Activated CD8-positive, alpha-beta memory T cell treated with anti-CD3 and anti-CD28 coated beads for 1 hour (primary cell): ENCODE measurements around the gene NKAIN2.
"Not testable (repeated sequence)": the region's sequence is repeated elsewhere in the genome, so short reads cannot be mapped to it uniquely, and the experiment has no call there.

Source experiments
- DNase-seq, 2 donors: peaks; one replicate each; pipeline ENCODE4 v3.0.0-alpha.2; 2020; ENCODE audit warnings: low read depth in 1 of 2; ENCODE audit errors: extremely low read depth in 1 of 2

The NKAIN2 gene

GRCh38 chr6:124660185-124660584, 856.5 kb downstream of the NKAIN2 start:
- no peak for DNase-seq

GRCh38 chr6:124661097-124661661, 857.5 kb downstream of the NKAIN2 start:
- no peak for DNase-seq

DNA sequence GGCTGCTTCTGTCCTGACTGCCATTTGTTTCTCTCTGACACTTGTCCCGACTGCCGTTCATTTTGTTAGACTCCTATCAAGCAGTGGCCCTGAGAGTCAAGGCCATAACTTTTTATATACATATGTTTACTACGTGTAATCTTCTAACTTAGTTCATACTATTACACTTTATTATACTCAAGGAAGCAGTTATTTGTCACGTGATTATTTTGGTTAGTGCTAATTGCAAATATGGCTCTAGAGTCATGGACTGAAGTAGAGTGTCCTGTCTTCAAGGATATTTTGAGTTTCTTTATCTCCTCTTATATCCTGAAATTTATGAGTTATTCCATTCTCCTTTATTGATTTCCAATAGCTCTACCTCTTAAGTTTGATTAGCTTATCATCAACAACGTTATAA, 864.4 kb downstream of the NKAIN2 start:
- no peak for DNase-seq

- no peak for DNase-seq
These were observed 866.2 kb downstream of the NKAIN2 start for GRCh38 chr6:124669713-124670480.

DNA sequence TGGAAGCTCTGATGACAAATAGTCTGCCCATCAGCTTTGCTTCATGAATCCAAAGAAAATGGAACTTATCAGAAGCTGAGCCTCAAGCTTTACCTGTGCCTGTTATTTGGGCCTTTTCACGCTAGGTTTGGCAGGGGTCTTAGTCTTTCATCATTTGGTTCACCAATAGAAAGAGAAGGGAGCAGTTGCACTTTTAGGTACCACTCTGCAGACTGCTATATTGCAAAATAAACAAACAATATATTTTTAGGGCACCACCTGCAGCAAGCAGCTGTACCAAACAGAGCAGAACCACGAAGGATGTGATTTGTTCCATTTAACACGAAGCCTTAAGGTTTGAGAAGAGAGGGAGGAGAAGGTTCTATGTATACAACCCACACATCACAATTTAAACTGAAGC, 867.1 kb downstream of the NKAIN2 start:
- no peak for DNase-seq

GRCh38 chr6:124671324-124671723, 867.7 kb downstream of the NKAIN2 start:
- no peak for DNase-seq

GRCh38 chr6:124674042-124674441, 870.4 kb downstream of the NKAIN2 start:
- DNase-seq, result no peak

DNA sequence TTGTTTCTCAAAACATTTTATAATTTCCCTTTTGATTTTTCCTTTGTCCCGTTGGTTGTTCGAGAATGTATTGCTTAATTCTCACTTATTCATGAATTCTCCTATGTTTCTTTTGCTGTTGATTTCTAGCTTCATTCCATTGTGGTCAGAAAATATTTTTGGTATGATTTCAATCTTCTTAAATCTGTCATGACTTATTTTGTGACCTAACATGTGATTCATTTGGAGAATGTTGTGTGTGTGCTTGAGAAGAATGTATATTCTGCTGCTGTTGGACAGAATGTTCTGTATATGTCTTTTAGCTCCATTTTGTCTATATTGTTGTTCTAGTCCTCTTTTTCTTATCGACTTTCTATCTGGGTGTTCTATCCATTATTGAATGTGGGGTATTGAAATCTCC, 872.4 kb downstream of the NKAIN2 start:
- DNase-seq, result no peak

GRCh38 chr6:124677874-124678273, 874.2 kb downstream of the NKAIN2 start:
- DNase-seq, result no peak

- no peak for DNase-seq
These were observed 875.7 kb downstream of the NKAIN2 start for GRCh38 chr6:124679387-124679786.

DNA sequence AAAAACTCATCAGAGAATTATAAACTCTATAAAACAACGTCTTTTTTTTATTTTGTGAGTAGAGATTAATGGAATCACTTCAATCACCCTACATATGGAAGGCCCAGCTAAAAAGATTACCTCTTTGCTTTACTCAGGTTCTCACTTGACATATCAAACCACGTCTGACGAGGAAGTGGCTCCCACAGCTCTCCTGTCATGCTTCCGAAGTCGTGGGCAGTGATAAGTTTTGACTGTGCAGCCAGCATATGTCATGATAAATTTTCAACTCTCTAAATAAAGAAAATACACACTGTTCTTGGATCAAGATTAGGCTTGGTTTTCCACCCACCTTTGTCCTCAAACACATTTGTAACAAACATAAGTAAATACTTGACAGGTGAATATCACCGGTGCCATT, 879.1 kb downstream of the NKAIN2 start:
- no peak for DNase-seq

- DNase-seq, result no peak
These were observed 879.8 kb downstream of the NKAIN2 start for GRCh38 chr6:124683507-124683906.

GRCh38 chr6:124684621-124685020, 881.0 kb downstream of the NKAIN2 start:
- DNase-seq, result no peak

DNA sequence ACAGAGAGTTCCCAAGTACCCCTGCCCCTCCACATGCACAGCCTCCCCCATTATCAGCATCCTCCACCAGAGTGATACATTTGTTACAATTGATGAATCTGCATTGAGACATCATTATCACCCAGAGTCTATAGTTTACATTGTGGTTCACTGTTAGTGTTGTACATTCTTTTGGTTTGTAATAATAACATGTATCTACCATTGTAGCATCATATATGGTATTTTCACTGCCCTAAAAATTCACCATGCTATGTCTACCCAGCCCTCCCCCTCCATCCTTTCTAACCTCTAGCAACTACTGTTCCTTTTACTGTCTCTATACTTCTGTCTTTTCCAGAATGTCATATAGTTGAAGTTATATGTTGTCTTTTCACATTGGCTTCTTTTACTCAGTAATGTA, 884.7 kb downstream of the NKAIN2 start:
- DNase-seq, result no peak

DNA sequence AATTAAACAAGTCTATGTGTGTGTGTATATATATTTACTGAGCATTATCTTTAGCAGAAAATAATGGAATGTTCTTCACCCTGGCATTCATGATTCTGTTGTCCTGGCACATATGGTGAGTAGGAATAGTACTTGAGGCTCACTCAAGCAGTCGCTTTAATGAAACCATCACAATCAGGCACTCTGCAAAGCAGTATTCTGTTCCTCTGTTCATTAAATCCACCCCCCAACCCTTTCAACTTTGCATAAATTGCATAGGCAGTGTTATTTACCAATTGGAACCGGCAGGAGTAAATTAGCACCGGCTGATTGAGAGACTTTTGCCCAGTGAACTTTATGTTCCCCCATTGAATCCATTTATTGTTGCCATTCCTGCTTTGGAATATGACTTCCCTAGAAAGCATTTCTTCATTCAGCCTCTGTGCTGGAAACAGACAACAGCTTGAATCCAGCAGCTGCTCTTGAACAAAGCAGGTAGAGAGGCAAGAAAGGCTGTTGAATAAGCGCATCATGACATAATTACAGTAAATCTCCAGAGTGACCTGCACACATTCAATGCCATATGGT, 890.6 kb downstream of the NKAIN2 start:
- DNase-seq, result no peak

- DNase-seq, result no peak
These were observed 895.4 kb downstream of the NKAIN2 start for GRCh38 chr6:124699038-124699437.

DNA sequence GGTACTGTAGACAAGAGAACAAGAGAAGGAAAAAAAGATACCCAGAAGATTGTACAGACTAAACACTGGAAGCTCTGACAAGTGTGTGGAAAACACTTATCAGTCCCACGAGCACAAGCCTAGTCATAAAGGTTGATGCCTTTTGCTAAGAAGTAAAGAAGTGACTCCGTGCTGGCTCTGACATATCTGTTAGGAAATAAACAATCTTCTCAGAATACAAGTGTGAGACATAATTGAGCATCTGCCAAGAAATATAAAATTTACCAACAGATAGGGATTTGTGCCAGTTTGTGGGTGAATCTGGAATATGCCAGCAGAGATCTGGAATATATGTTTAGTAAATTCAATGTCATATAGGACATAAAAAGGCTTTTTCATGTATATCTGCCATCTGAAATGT, 899.9 kb downstream of the NKAIN2 start:
- no peak for DNase-seq

- DNase-seq, result not testable (repeated sequence)
These were observed 908.9 kb downstream of the NKAIN2 start for GRCh38 chr6:124712532-124712931.

GRCh38 chr6:124714728-124715127, 911.1 kb downstream of the NKAIN2 start:
- DNase-seq, result no peak

GRCh38 chr6:124719913-124720312, 916.2 kb downstream of the NKAIN2 start:
- DNase-seq, result no peak

DNA sequence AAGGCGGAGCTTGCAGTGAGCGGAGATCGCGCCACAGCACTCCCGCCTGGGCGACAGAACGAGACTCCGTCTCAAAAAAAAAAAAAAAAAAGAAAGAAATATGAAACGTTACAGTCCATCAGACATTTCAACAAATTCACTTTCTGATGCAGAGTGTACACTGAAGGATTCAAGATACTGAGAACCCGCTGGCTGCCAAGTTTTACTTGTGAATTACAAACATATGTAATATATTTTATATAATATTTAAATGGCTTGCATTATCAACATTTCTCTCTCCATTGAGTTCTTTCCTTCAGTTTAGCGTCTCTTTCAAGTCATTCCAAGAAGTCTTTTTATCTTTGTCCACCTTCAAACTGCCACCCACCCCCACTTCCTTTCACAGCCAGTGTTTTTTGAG, 917.7 kb downstream of the NKAIN2 start:
- no peak for DNase-seq

DNA sequence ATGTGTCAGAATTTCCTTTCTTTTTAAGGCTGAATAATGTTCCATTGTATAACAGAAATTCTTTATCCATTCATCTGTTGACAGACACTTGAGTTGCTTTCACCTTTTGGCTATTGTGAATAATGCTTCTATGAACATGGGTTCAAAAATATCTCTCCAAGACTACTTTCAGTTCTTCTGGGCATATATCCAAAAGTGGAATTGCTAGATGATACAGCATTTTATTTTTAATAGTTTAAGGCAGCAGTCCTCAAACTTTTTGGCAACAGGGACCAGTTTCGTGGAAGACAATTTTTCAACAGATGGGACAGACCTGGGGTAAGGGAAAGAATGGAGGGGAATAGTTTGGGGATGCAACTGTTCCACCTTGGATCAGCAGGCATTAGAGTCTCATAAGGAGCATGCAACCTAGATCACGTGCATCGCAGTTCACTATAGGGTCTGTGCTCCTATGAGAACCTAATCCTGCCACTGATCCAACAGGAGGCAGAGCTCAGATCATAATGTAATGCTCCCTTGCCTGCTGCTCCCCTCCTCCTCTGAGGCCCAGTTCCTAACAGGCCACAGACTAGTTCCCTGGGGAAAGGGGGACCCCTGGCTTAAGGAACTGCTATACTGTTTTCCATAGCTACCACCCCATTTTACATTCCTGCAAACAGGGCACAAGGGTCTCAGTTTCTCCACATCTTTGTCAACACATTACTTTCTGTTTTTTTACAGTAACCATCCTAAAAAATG, 918.6 kb downstream of the NKAIN2 start:
- DNase-seq, result no peak
